Measurements from ENCODE around the gene TBX2. TPM values are rescaled to one million over a fixed set of nuclear protein-coding genes. Genes with fewer than 3 reads are reported as not detected.

The TBX2 gene
- total and polyA plus RNA-seq, 10 of the 15 experiments (the other 5 are each of a cell fraction or from before 2014, with no cell fraction given): 0.13 TPM; not detected in 9

DNA sequence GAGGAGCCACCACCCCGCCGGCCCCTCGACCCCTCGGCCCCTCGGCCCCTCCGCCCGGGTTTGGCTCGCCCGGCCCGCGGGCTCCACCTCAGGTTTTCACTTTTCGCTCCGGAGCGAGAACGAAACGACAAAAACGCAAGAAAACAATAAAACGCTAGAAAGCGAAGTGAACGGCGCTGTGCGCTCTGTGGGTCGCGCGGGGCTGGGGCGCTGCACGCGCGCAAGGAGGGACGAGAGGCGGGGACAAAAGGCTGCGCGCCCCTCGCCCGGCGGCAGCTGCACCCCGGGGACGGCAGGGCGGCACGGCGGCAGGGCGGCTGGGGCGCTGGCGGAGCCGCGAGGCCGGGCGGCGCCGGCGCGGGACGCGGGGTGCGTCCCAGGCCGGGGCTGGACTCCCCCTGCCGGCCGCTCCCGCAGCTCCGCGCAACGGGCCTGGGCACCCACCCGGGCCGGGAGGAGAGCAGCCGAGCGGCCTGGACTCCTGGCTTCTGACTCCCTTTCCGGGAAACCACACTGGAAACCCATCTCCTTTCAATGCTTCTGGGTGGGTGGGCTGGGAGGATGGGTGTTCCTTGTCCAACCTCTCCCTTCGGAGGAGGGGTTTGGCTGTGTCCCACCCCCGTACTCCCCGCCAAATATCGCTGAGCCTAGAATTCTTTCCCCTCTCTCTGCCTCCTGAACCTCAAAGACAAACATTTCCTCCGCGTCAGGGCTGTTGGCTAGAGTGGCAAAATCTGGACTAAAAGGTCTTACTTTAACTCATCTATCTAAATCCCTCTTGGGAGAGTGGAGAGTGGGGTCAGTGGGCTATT is 9.9 kb downstream of the TBX2 start (continued):
- TF ChIP-seq, protein P1, sequence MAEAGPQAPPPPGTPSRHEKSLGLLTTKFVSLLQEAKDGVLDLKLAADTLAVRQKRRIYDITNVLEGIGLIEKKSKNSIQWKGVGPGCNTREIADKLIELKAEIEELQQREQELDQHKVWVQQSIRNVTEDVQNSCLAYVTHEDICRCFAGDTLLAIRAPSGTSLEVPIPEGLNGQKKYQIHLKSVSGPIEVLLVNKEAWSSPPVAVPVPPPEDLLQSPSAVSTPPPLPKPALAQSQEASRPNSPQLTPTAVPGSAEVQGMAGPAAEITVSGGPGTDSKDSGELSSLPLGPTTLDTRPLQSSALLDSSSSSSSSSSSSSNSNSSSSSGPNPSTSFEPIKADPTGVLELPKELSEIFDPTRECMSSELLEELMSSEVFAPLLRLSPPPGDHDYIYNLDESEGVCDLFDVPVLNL (IDR thresholded peaks at IDR 0.05; ENCODE audit: low read depth, low read length): no peak
- TF ChIP-seq, protein P2, sequence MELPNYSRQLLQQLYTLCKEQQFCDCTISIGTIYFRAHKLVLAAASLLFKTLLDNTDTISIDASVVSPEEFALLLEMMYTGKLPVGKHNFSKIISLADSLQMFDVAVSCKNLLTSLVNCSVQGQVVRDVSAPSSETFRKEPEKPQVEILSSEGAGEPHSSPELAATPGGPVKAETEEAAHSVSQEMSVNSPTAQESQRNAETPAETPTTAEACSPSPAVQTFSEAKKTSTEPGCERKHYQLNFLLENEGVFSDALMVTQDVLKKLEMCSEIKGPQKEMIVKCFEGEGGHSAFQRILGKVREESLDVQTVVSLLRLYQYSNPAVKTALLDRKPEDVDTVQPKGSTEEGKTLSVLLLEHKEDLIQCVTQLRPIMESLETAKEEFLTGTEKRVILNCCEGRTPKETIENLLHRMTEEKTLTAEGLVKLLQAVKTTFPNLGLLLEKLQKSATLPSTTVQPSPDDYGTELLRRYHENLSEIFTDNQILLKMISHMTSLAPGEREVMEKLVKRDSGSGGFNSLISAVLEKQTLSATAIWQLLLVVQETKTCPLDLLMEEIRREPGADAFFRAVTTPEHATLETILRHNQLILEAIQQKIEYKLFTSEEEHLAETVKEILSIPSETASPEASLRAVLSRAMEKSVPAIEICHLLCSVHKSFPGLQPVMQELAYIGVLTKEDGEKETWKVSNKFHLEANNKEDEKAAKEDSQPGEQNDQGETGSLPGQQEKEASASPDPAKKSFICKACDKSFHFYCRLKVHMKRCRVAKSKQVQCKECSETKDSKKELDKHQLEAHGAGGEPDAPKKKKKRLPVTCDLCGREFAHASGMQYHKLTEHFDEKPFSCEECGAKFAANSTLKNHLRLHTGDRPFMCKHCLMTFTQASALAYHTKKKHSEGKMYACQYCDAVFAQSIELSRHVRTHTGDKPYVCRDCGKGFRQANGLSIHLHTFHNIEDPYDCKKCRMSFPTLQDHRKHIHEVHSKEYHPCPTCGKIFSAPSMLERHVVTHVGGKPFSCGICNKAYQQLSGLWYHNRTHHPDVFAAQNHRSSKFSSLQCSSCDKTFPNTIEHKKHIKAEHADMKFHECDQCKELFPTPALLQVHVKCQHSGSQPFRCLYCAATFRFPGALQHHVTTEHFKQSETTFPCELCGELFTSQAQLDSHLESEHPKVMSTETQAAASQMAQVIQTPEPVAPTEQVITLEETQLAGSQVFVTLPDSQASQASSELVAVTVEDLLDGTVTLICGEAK (IDR thresholded peaks at IDR 0.05; ENCODE audit: borderline replicate concordance): no peak
- no peak for TF ChIP-seq SMAD1 (IDR thresholded peaks at IDR 0.05; ENCODE audit: low read depth, partially characterized antibody)
- no peak for TF ChIP-seq HDAC2 (IDR thresholded peaks at IDR 0.05)
- TF ChIP-seq FOXM1 (IDR thresholded peaks at IDR 0.05; ENCODE audit: low read depth, low read length): no peak
- TF ChIP-seq POU2F2 (IDR thresholded peaks at IDR 0.05; ENCODE audit: borderline replicate concordance, low read depth, low read length): no peak
- no peak for TF ChIP-seq ZSCAN29 (IDR thresholded peaks at IDR 0.05)
- no peak for TF ChIP-seq DPF2 (IDR thresholded peaks at IDR 0.05)
- 0 out of 2 replicates have a peak, but pooled peaks have one; percentile 43 for TF ChIP-seq EZH2 (IDR thresholded peaks at IDR 0.05; ENCODE audit: borderline replicate concordance, control insufficient read depth, low read depth, low read length)
- TF ChIP-seq BRCA1 (IDR thresholded peaks at IDR 0.05; ENCODE audit: low read depth, low read length): no peak
- peak; percentile 68; the same call in 1 of the 2 replicates for TF ChIP-seq NFXL1 (IDR thresholded peaks at IDR 0.05; ENCODE audit: borderline replicate concordance)
- TF ChIP-seq, protein P3, sequence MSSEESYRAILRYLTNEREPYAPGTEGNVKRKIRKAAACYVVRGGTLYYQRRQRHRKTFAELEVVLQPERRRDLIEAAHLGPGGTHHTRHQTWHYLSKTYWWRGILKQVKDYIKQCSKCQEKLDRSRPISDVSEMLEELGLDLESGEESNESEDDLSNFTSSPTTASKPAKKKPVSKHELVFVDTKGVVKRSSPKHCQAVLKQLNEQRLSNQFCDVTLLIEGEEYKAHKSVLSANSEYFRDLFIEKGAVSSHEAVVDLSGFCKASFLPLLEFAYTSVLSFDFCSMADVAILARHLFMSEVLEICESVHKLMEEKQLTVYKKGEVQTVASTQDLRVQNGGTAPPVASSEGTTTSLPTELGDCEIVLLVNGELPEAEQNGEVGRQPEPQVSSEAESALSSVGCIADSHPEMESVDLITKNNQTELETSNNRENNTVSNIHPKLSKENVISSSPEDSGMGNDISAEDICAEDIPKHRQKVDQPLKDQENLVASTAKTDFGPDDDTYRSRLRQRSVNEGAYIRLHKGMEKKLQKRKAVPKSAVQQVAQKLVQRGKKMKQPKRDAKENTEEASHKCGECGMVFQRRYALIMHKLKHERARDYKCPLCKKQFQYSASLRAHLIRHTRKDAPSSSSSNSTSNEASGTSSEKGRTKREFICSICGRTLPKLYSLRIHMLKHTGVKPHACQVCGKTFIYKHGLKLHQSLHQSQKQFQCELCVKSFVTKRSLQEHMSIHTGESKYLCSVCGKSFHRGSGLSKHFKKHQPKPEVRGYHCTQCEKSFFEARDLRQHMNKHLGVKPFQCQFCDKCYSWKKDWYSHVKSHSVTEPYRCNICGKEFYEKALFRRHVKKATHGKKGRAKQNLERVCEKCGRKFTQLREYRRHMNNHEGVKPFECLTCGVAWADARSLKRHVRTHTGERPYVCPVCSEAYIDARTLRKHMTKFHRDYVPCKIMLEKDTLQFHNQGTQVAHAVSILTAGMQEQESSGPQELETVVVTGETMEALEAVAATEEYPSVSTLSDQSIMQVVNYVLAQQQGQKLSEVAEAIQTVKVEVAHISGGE (CRISPR knock-in tag; IDR thresholded peaks at IDR 0.05): no peak
- TF ChIP-seq NFYB (IDR thresholded peaks at IDR 0.05; ENCODE audit: insufficient read depth, low read depth, low read length): no peak
- TF ChIP-seq, protein P4, sequence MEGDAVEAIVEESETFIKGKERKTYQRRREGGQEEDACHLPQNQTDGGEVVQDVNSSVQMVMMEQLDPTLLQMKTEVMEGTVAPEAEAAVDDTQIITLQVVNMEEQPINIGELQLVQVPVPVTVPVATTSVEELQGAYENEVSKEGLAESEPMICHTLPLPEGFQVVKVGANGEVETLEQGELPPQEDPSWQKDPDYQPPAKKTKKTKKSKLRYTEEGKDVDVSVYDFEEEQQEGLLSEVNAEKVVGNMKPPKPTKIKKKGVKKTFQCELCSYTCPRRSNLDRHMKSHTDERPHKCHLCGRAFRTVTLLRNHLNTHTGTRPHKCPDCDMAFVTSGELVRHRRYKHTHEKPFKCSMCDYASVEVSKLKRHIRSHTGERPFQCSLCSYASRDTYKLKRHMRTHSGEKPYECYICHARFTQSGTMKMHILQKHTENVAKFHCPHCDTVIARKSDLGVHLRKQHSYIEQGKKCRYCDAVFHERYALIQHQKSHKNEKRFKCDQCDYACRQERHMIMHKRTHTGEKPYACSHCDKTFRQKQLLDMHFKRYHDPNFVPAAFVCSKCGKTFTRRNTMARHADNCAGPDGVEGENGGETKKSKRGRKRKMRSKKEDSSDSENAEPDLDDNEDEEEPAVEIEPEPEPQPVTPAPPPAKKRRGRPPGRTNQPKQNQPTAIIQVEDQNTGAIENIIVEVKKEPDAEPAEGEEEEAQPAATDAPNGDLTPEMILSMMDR (IDR thresholded peaks at IDR 0.05 in 2 of 3, conservative IDR thresholded peaks at IDR 0.05 in 1 of 3; ENCODE audit: control insufficient read depth in 2 of 3, extremely low read depth in 1 of 3, insufficient read depth in 1 of 3, low read depth in 3 of 3, low read length in 3 of 3): peak; percentile 35 to 43 (median 38); a peak in 3 of 6 replicates
- TF ChIP-seq BCL11A (IDR thresholded peaks at IDR 0.05; ENCODE audit: low read depth, low read length): no peak
- TF ChIP-seq BACH1 (IDR thresholded peaks at IDR 0.05; ENCODE audit: borderline replicate concordance): no peak
